ENCODE measurements around the gene LHX2. TPM values are rescaled to one million over a fixed set of nuclear protein-coding genes. Genes with fewer than 3 reads are reported as not detected.

The LHX2 gene
- total RNA-seq, 2 donors from 2014 or later = 0.23 TPM; not detected in 1

DNA sequence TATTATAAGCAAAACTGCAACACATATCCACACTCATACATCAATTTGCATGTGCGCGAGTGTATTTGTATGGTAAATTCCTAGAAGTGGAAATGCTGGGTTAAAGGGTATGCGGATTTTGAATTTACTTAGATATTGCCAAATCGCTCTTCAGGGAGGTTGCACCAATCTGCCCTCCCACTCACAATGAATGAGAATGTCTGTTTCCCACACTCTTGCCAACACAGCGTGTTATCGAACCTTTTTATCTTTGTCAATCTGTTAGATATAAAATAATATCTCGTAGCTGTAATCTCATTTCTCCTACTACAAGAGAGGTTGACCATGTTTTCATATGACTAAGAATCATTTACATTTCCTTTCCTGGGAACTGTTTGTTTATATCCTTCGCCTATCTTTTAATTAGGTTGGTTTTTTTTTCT is 35.7 kb downstream of the LHX2 start:
- H3K27ac ChIP-seq = no peak overlapping the region
- H3K27me3 ChIP-seq (replicated peaks; ENCODE audit: insufficient read depth) = no peaks in the 10 kb centered on the region
- intact Hi-C loops (cut with DNase I) = no loop called here
- H3K9me3 ChIP-seq = no peaks in the 10 kb centered on the region
- DNase-seq (ENCODE audit: low spot score) = no peak
- WGBS = 60% methylated on average over 8 of the region's 8 CpGs
- TF ChIP-seq POLR2AphosphoS5 (IDR thresholded peaks at IDR 0.05) (no peak), POLR2A (IDR thresholded peaks at IDR 0.05) (no peak), CTCF (IDR thresholded peaks at IDR 0.05) (no peak)
- H3K4me3 ChIP-seq = no peak overlapping the region
- no peaks in the 10 kb centered on the region for H3K4me1 ChIP-seq (replicated peaks)
- H3K36me3 ChIP-seq = no peaks in the 10 kb centered on the region

DNA sequence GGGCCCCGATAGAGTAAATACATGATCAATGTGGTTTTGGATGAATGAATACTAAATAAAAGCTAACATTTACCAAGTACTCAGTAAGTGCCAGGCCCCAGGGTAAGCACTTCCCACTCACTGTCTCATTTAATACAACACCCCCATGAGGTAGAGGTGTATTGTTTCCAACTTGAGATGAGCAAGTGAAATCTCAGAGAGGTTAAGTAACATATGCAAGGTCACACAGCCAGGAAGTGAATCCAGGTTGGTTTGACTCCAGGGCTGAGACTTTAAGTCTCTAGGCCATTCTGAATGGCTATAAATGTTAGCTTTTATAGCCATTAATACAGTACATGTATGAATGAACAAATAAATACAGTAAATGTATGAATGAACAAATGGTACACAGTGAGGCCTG is 39.4 kb downstream of the LHX2 start:
- WGBS = 67% methylated on average over 1 of the region's 1 CpG
- H3K27me3 ChIP-seq (replicated peaks; ENCODE audit: insufficient read depth) = no peaks in the 10 kb centered on the region
- no peaks in the 10 kb centered on the region for H3K4me1 ChIP-seq (replicated peaks)
- no peak overlapping the region for H3K27ac ChIP-seq
- H3K4me3 ChIP-seq = no peak overlapping the region
- no peaks in the 10 kb centered on the region for H3K9me3 ChIP-seq
- TF ChIP-seq POLR2AphosphoS5 (IDR thresholded peaks at IDR 0.05) (no peak), CTCF (IDR thresholded peaks at IDR 0.05) (no peak), POLR2A (IDR thresholded peaks at IDR 0.05) (no peak)
- intact Hi-C loops (cut with DNase I) = no loop called here
- H3K36me3 ChIP-seq = no peaks in the 10 kb centered on the region
- DNase-seq (ENCODE audit: low spot score) = no peak

- H3K9me3 ChIP-seq = no peaks in the 10 kb centered on the region
- intact Hi-C loops (cut with DNase I) = no loop called here
- no peak for DNase-seq (ENCODE audit: low spot score)
- WGBS = 93% methylated on average over 5 of the region's 5 CpGs
- H3K27ac ChIP-seq = no peak overlapping the region
- H3K27me3 ChIP-seq (replicated peaks; ENCODE audit: insufficient read depth) = no peaks in the 10 kb centered on the region
- no peaks in the 10 kb centered on the region for H3K36me3 ChIP-seq
- no peaks in the 10 kb centered on the region for H3K4me1 ChIP-seq (replicated peaks)
- no peak overlapping the region for H3K4me3 ChIP-seq
- no peak for TF ChIP-seq POLR2A (IDR thresholded peaks at IDR 0.05)
These were observed 40.8 kb downstream of the LHX2 start for GRCh38 chr9:124052401-124052800.

GRCh38 chr9:124054582-124055227 is 43.1 kb downstream of the LHX2 start:
- DNase-seq (ENCODE audit: low spot score) = no peak
- Histone ChIP-seq H3K36me3 (no peaks in the 10 kb centered on the region), H3K4me1 (replicated peaks) (no peaks in the 10 kb centered on the region), H3K27me3 (replicated peaks; ENCODE audit: insufficient read depth) (no peaks in the 10 kb centered on the region), H3K4me3 (no peak overlapping the region), H3K27ac (no peak overlapping the region), H3K9me3 (no peaks in the 10 kb centered on the region)
- TF ChIP-seq POLR2A (IDR thresholded peaks at IDR 0.05) (no peak), CTCF (IDR thresholded peaks at IDR 0.05) (no peak), POLR2AphosphoS5 (IDR thresholded peaks at IDR 0.05) (no peak)
- intact Hi-C loops (cut with DNase I) = no loop called here
- 67% methylated on average over 7 of the region's 7 CpGs for WGBS

DNA sequence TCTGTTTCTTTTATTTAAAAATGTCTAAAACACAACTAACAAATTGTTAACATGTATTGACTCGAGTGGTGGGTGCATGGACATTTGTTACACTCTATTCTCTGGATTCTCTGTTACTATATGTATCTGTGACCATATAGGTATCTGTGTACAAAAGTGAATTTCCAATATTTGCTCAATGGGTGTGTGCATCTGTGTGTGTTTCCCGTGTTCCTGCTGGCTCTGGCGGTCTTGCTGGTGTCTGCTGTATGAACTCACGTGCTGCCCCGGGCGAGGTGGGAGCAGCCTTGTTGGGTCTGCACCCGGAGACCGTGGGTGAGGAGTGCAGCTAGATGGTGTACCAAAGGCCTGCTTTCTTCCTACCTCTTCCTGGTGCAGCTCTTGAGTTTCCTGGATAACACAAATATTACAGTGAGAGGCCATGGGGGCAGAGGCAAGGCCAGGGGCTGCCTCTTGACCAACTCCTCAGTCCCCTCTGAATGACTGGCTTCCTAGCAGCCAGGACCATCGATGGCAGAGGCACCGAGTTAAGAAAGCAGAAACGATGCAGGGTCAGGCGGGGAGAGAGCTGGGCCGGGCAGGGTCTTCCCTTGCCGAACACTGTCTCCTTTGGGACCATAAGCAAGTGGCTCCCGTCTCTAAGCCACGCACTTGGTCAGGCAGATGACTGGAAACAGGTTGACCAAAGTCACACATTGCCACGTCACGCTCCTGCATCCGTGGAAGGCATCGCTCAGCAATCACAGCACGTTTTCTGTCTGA is 49.5 kb downstream of the LHX2 start:
- TF ChIP-seq CTCF (IDR thresholded peaks at IDR 0.05) = no peak
- TF ChIP-seq POLR2AphosphoS5 (IDR thresholded peaks at IDR 0.05) = no peak
- no peak for TF ChIP-seq POLR2A (IDR thresholded peaks at IDR 0.05)
- no peaks in the 10 kb centered on the region for H3K36me3 ChIP-seq
- WGBS = 79% methylated on average over 21 of the region's 21 CpGs

More for the DNA sequence above, 49.5 kb downstream of the LHX2 start:
- DNase-seq (ENCODE audit: low spot score) = no peak
- Histone ChIP-seq H3K27ac (no peak overlapping the region), H3K4me1 (replicated peaks) (no peaks in the 10 kb centered on the region), H3K27me3 (replicated peaks; ENCODE audit: insufficient read depth) (no peaks in the 10 kb centered on the region), H3K9me3 (no peaks in the 10 kb centered on the region), H3K4me3 (no peak overlapping the region)
- intact Hi-C loops (cut with DNase I) = no loop called here

Measured in prostate gland (tissue), 2 donors.